NCI-H526 treated with DMSO at 0.1 percent for 48 hours (cell line): ENCODE results near the gene ITGB7.

ENCODE experiments used
- DNase-seq: peaks from one replicate; lab custom pipeline; 2025; lab: John Stamatoyannopoulos, UW

The ITGB7 gene

GRCh38 chr12:53207042-53207441, at the start of gene ITGB7:
ITGB7 (minus strand) TSS chr12:53207251; CDS start chr12:53200443, 6,808 bp downstream.
- no peak for DNase-seq

- no peak for DNase-seq
These were observed 48.9 kb upstream of the ITGB7 start for GRCh38 chr12:53255996-53256395.

- DNase-seq: no peak
These were observed 47.9 kb upstream of the ITGB7 start for GRCh38 chr12:53254816-53255545.

- no peak for DNase-seq
These were observed 46.2 kb upstream of the ITGB7 start for GRCh38 chr12:53253298-53253697.

- DNase-seq: no peak
These were observed 45.4 kb upstream of the ITGB7 start for GRCh38 chr12:53252349-53252916.

- peak; percentile 57 for DNase-seq
These were observed 44.7 kb upstream of the ITGB7 start for GRCh38 chr12:53251477-53252348.

GRCh38 chr12:53245286-53245685, 38.2 kb upstream of the ITGB7 start:
- DNase-seq: no peak

- DNase-seq: no peak
These were observed 37.3 kb upstream of the ITGB7 start for GRCh38 chr12:53244337-53244736.

- DNase-seq: no peak
These were observed 34.8 kb upstream of the ITGB7 start for GRCh38 chr12:53241623-53242412.

GRCh38 chr12:53239643-53240258, 32.7 kb upstream of the ITGB7 start:
- no peak for DNase-seq

- no peak for DNase-seq
These were observed 29.5 kb upstream of the ITGB7 start for GRCh38 chr12:53236443-53237111.

- no peak for DNase-seq
These were observed 28.8 kb upstream of the ITGB7 start for GRCh38 chr12:53235742-53236442.

GRCh38 chr12:53235164-53235563, 28.1 kb upstream of the ITGB7 start:
- DNase-seq: no peak

GRCh38 chr12:53234271-53234914, 27.3 kb upstream of the ITGB7 start:
- DNase-seq: no peak

GRCh38 chr12:53233671-53234121, 26.6 kb upstream of the ITGB7 start:
- no peak for DNase-seq

GRCh38 chr12:53232646-53233461, 25.8 kb upstream of the ITGB7 start:
- DNase-seq: peak; percentile 46

- no peak for DNase-seq
These were observed 25.0 kb upstream of the ITGB7 start, which contains the start of gene RARG for GRCh38 chr12:53231921-53232645. RARG (minus strand) TSS chr12:53232209; CDS start chr12:53227545, 4,664 bp downstream.

GRCh38 chr12:53231671-53231920, 24.5 kb upstream of the ITGB7 start:
- no peak for DNase-seq
